Prostate gland (tissue), 2 donors: Measurements from ENCODE around the gene AUTS2. TPM values are rescaled to one million over a fixed set of nuclear protein-coding genes. Genes with fewer than 3 reads are reported as not detected.

Experiments used
- DNase-seq: peaks from one replicate; pipeline ENCODE4 v3.0.0-alpha.2; 2019; ENCODE audit warnings: low spot score
- H3K27ac ChIP-seq, 2 donors: fragments of 200-600 bp; sonication (generic); 2 replicates each; pipeline ENCODE4 v1.5.1; 2017 to 2019
- H3K27me3 ChIP-seq: fragments of 200-600 bp; sonication (generic); replicated peaks from 2 replicates; pipeline ENCODE4 v1.5.1; 2019; ENCODE audit not compliant: insufficient read depth
- H3K36me3 ChIP-seq, 2 donors: fragments of 200-600 bp; sonication (generic); 1 replicate in 1 of 2; 2 replicates in 1 of 2; pipeline versions ENCODE4 v1.5.1 to v1.8.1; 2017 to 2019
- H3K4me1 ChIP-seq: fragments of 200-600 bp; sonication (generic); replicated peaks from 2 replicates; pipeline ENCODE4 v1.5.1; 2019
- H3K4me3 ChIP-seq, 2 donors: fragments of 200-600 bp; sonication (generic); 2 replicates each; pipeline ENCODE4 v1.5.1; 2017 to 2019
- H3K9me3 ChIP-seq: fragments of 200-600 bp; sonication (generic); 2 replicates; pipeline ENCODE4 v1.5.1; 2017
- CTCF ChIP-seq, 4 experiments: fragments of 200-600 bp in 2 of 4; fragments of 450-650 bp in 2 of 4; sonication (generic) in 2 of 4; IDR thresholded peaks; 1 replicate in 3 of 4; 2 replicates in 1 of 4; pipeline ENCODE4 v1.5.1; 2016 to 2019; ENCODE audit warnings: antibody characterized with exemption in 4 of 4, mild to moderate bottlenecking in 2 of 4, moderate library complexity in 2 of 4
- POLR2A ChIP-seq: fragments of 450-650 bp; IDR thresholded peaks from one replicate; pipeline ENCODE4 v1.6.1; 2016; ENCODE audit warnings: antibody characterized with exemption, mild to moderate bottlenecking
- POLR2AphosphoS5 ChIP-seq: sonication (generic); formaldehyde crosslinking; IDR thresholded peaks from one replicate; pipeline ENCODE4 v1.6.1; 2017; ENCODE audit warnings: antibody characterized with exemption
- WGBS: methylation state at CpG from one replicate; pipeline ENCODE4 v1.1.5; 2018; 5-methylcytosine and 5-hydroxymethylcytosine counted together
- intact Hi-C: fragments of 100-400 bp; cut with DNase I; formaldehyde crosslinking; loops from one replicate; pipeline ENCODE4 v1.14.2; 2022
- total RNA-seq, 2 donors: library from RNA; depleted of rRNA; stranded (reverse); fragments of >200 nt; gene quantifications; one replicate each; pipeline ENCODE4 v1.1.0, GENCODE V29; 2016

AUTS2 gene
- total RNA-seq, 2 donors from 2014 or later: 25.0 to 55.2 TPM

- Histone ChIP-seq H3K4me3 (no peak overlapping the region), H3K9me3 (no peaks in the 10 kb centered on the region), H3K36me3 (no peaks in the 10 kb centered on the region), H3K27ac (no peak overlapping the region), H3K27me3 (no peaks in the 10 kb centered on the region), H3K4me1 (no peaks in the 10 kb centered on the region)
- intact Hi-C loops: no loop called here
- WGBS: 66% methylated on average over 5 of the region's 5 CpGs
- DNase-seq: no peak
- TF ChIP-seq POLR2AphosphoS5: no peak
- TF ChIP-seq POLR2A: no peak
- no peak for TF ChIP-seq CTCF (IDR thresholded peaks at IDR 0.05)
Measured at GRCh38 chr7:69817841-69818635, 219.8 kb downstream of the AUTS2 start.

GRCh38 chr7:69818636-69819332, 220.5 kb downstream of the AUTS2 start:
- TF ChIP-seq POLR2AphosphoS5 (no peak), CTCF (IDR thresholded peaks at IDR 0.05) (no peak), POLR2A (no peak)
- no peak overlapping the region for H3K27ac ChIP-seq
- WGBS: 36% methylated on average over 7 of the region's 7 CpGs
- intact Hi-C loops: no loop called here
- H3K4me3 ChIP-seq: no peak overlapping the region
- H3K27me3 ChIP-seq: no peaks in the 10 kb centered on the region
- no peaks in the 10 kb centered on the region for H3K4me1 ChIP-seq
- no peaks in the 10 kb centered on the region for H3K36me3 ChIP-seq
- H3K9me3 ChIP-seq: no peaks in the 10 kb centered on the region
- no peak for DNase-seq

GRCh38 chr7:69819333-69819705, 221.0 kb downstream of the AUTS2 start:
- 75% methylated on average over 4 of the region's 4 CpGs for WGBS

GRCh38 chr7:69820479-69821192, 222.4 kb downstream of the AUTS2 start:
- 43% methylated on average over 3 of the region's 3 CpGs for WGBS
- no peaks in the 10 kb centered on the region for H3K36me3 ChIP-seq
- H3K4me1 ChIP-seq: no peaks in the 10 kb centered on the region
- H3K27me3 ChIP-seq: no peaks in the 10 kb centered on the region
- H3K27ac ChIP-seq: no peak overlapping the region
- H3K9me3 ChIP-seq: no peaks in the 10 kb centered on the region
- intact Hi-C loops: no loop called here
- no peak for DNase-seq
- no peak overlapping the region for H3K4me3 ChIP-seq
- no peak for TF ChIP-seq POLR2AphosphoS5
- no peak for TF ChIP-seq POLR2A
- TF ChIP-seq CTCF (IDR thresholded peaks at IDR 0.05): no peak

More at GRCh38 chr7:69819333-69819705, 221.0 kb downstream of the AUTS2 start:
- Histone ChIP-seq H3K36me3 (no peaks in the 10 kb centered on the region), H3K4me3 (no peak overlapping the region), H3K27ac (no peak overlapping the region), H3K9me3 (no peaks in the 10 kb centered on the region), H3K4me1 (no peaks in the 10 kb centered on the region), H3K27me3 (no peaks in the 10 kb centered on the region)
- TF ChIP-seq CTCF (IDR thresholded peaks at IDR 0.05): no peak
- TF ChIP-seq POLR2A: no peak
- TF ChIP-seq POLR2AphosphoS5: no peak
- no peak for DNase-seq
- intact Hi-C loops: no loop called here
